HG02610 (cell line): ENCODE measurements around the gene VIPR2.

Experiments used
- ATAC-seq: cut with Tn5 transposase; IDR thresholded peaks from one replicate; pipeline ENCODE4 v1.9.1; 2021; ENCODE audit warnings: mild to moderate bottlenecking, moderate library complexity; ENCODE audit not compliant: unreplicated experiment

The VIPR2 gene

GRCh38 chr7:159068893-159069448, 75.7 kb downstream of the VIPR2 start:
- no peak for ATAC-seq

- no peak for ATAC-seq
These were observed 76.2 kb downstream of the VIPR2 start for GRCh38 chr7:159068488-159068811.

- no peak for ATAC-seq
These were observed 76.8 kb downstream of the VIPR2 start for GRCh38 chr7:159067576-159068487.

GRCh38 chr7:159066816-159067575, 77.7 kb downstream of the VIPR2 start:
- no peak for ATAC-seq

GRCh38 chr7:159065852-159066480, 78.7 kb downstream of the VIPR2 start:
- ATAC-seq = no peak

DNA sequence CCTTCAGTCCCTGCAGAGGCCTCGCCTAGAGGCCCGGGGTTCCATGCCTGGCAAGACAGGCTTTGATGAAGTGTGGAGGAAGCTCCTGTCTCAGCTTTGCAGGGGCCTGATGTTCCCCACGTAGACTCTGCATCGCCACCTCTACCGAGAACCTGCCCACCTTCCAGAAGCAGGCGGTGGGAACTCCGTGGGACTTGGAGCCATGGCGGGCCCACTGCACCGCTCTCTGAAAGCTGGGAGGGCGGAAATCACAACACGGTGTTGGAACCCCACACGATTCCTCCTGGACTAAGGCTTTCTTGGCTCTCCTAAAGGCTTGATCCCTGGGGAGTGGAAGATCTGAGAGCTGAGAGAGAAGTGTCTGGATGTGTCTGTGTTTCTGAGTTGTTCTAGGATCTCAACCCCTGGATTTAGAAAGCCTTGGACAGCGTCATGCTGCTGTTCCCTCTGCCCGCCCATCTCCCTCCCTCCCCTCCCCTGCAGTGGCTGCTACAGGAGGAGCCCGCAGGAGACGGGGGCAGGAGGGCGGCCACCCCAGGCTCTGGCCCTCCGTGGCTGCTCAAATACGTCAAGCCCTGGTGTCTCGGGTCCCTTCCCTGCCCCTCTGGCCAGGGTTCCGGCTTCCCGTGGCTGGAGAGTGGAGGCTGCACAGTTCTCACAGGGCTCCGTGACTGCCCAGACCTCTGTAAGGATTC, 79.7 kb downstream of the VIPR2 start:
- no peak for ATAC-seq

DNA sequence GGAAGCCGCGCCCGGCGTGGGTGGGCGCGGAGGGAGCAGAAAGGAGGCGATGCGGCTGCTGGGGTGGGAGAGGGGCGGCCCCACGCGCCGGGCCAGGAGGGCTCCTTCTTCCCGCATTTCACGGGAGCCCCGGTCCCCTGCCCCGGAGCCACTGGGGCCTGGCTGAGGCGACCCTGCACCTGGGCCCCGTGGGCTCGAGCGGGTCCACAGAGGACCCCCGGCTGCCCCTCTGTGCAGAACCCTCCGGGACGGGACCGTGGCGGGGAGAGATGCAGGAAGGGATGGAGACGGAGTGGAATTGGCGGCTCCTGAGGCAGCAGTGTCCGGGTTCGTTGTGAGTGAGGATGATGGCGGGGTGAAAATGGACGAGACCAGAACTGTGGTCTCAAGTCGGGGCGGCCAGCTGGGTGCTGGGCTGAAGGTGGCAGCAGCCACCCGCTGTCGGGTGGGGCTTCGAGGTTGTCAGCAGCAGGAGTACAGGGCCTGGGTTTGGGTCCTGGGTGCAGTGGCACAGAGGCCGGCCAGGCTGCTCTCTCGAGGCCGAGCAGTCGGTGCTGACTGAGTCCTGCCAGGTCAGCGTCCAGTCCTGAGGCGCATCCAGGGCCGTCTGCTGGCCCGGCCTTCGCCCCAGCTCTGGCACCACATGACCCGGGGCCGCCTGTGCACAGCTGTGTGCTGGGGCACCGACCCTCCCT, 80.4 kb downstream of the VIPR2 start:
- no peak for ATAC-seq

- ATAC-seq = no peak
These were observed 81.4 kb downstream of the VIPR2 start for GRCh38 chr7:159063046-159063840.

- ATAC-seq = no peak
These were observed 82.1 kb downstream of the VIPR2 start for GRCh38 chr7:159062569-159062968.

GRCh38 chr7:159061674-159062212, 82.9 kb downstream of the VIPR2 start:
- no peak for ATAC-seq

DNA sequence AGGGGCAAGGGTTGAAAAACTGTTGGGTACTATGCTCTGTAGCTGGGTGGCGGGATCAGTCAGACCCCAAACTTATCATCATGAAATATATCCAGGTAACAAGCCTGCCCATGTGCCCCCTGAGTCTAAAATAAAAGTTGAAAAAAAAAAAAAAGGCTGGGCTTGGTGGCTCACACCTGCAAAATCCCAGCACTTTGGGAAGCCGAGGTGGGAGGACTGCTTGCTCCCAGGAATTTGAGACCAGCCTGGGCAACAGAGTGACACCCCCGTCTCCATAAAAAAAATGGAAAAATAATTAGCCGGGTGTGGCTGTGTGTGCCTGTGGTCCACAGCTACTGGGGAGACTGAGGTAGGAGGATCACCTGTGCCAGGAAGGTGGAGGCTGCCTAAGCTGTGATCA, 83.5 kb downstream of the VIPR2 start:
- ATAC-seq = no peak

GRCh38 chr7:159060440-159060839, 84.2 kb downstream of the VIPR2 start:
- ATAC-seq = no peak

- no peak for ATAC-seq
These were observed 85.0 kb downstream of the VIPR2 start for GRCh38 chr7:159059629-159060028.

GRCh38 chr7:159057647-159058046, 87.0 kb downstream of the VIPR2 start:
- no peak for ATAC-seq

DNA sequence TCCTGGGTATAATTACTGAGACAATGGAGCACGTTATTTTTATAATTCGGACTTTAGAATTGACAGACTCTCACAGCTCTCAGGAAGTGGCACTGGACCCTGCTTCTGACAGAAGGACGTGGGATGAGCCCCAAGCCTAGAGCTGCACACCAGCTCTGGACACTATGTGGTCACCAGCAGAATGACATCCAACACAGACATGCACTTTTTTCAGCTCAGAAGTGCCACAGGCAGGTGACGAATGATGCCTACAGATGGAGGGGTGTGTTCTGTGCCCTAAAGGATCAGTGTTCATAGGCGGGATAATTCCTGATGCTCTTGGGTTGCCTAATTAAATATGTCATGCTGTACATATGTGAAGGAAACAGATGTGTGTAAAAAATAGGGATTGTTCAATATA, 87.9 kb downstream of the VIPR2 start:
- ATAC-seq = no peak

- no peak for ATAC-seq
These were observed 92.8 kb downstream of the VIPR2 start for GRCh38 chr7:159051916-159052315.

DNA sequence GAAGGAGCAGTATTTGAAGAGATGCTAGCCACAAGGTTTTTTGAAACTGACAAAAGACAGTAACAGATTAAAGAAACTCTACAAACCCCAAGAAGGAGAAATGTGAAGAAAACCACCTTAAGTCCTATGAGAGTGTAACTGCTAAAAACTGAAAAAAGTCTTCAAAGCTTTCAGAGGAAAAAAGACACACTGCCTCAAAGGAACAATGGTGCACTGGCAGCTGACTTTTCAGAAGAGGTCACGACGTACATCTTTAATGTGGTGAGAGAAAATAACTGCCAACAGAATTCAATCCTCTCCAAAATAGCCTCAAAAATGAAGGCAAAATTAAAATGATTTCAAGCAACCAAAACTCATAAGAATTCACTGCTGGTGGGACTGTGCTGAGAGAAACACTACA, 94.0 kb downstream of the VIPR2 start:
- no peak for ATAC-seq

GRCh38 chr7:159049266-159050025, 95.2 kb downstream of the VIPR2 start:
- ATAC-seq = no peak
